OCI-LY3 (cell line): ENCODE measurements around the gene PTTG1IP.

Experiments used
- EZH2phosphoT487 ChIP-seq: fragments of 200-600 bp; shearing (Covaris generic); IDR thresholded peaks from 2 replicates; pipeline ENCODE4 v1.6.1; 2018; ENCODE audit warnings: antibody characterized with exemption, mixed run types, low read depth
- TF ChIP-seq, protein P1 (sequence below): fragments of 200-600, 300-600 bp; sonication (generic); IDR thresholded peaks from 2 replicates; pipeline ENCODE4 v1.5.1; 2014; ENCODE audit warnings: antibody characterized with exemption, low read length, low read depth

GRCh38 chr21:44822484-44823178, 50.9 kb downstream of the PTTG1IP start:
- TF ChIP-seq EZH2phosphoT487: no peak
- TF ChIP-seq, protein P1, sequence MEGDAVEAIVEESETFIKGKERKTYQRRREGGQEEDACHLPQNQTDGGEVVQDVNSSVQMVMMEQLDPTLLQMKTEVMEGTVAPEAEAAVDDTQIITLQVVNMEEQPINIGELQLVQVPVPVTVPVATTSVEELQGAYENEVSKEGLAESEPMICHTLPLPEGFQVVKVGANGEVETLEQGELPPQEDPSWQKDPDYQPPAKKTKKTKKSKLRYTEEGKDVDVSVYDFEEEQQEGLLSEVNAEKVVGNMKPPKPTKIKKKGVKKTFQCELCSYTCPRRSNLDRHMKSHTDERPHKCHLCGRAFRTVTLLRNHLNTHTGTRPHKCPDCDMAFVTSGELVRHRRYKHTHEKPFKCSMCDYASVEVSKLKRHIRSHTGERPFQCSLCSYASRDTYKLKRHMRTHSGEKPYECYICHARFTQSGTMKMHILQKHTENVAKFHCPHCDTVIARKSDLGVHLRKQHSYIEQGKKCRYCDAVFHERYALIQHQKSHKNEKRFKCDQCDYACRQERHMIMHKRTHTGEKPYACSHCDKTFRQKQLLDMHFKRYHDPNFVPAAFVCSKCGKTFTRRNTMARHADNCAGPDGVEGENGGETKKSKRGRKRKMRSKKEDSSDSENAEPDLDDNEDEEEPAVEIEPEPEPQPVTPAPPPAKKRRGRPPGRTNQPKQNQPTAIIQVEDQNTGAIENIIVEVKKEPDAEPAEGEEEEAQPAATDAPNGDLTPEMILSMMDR: no peak
